Activated T-helper 1 cell treated with anti-CD3 and anti-CD28 coated beads, Interleukin-12 subunit alpha, Interleukin-12 subunit beta, Interleukin-2, Interleukin-4 antibody, amounts not matched to agents 30 ng/mL and 10 ng/mL and 1 ng/mL, durations not matched to agents 14 hours and 24 hours and 36 hours (primary cell): Measurements from ENCODE around the gene EXOSC6. TPM values are rescaled to one million over a fixed set of nuclear protein-coding genes. Genes with fewer than 3 reads are reported as not detected.
"Not testable (repeated sequence)": the region's sequence is repeated elsewhere in the genome, so short reads cannot be mapped to it uniquely, and the experiment has no call there.

ENCODE experiments used
- DNase-seq: peaks from one replicate; pipeline ENCODE4 v3.0.0; 2021; ENCODE audit warnings: low spot score
- H3K27ac Mint-ChIP-seq: one replicate; pipeline ENCODE4 v1.8.0; 2021; ENCODE audit warnings: mild to moderate bottlenecking, mixed read lengths
- H3K27me3 Mint-ChIP-seq: one replicate; pipeline ENCODE4 v1.8.0; 2022; ENCODE audit warnings: mild to moderate bottlenecking, moderate library complexity, mixed read lengths; ENCODE audit not compliant: insufficient read depth
- H3K36me3 Mint-ChIP-seq: one replicate; pipeline ENCODE4 v1.8.0; 2021; ENCODE audit warnings: low read depth, mixed read lengths
- H3K4me1 Mint-ChIP-seq: one replicate; pipeline ENCODE4 v1.8.0; 2021; ENCODE audit warnings: low read depth, mixed read lengths
- H3K4me3 Mint-ChIP-seq: one replicate; pipeline ENCODE4 v1.8.0; 2021; ENCODE audit warnings: mild to moderate bottlenecking, moderate library complexity, mixed read lengths
- H3K9me3 Mint-ChIP-seq: one replicate; pipeline ENCODE4 v1.8.0; 2021; ENCODE audit warnings: mixed read lengths
- intact Hi-C: fragments of 100-400 bp; cut with micrococcal nuclease; formaldehyde crosslinking; loops from one replicate; pipeline ENCODE4 v1.15.1; 2024
- total RNA-seq: library from RNA; stranded (reverse); gene quantifications from 2 replicates; pipeline ENCODE4 v1.2.3, GENCODE V29; 2022

The EXOSC6 gene
- total RNA-seq: 40.5 and 42.1 TPM in 2 replicates

GRCh38 chr16:70251629-70252354, at the start of gene EXOSC6:
Gene EXOSC6 (minus strand): TSS chr16:70251940. CDS start chr16:70251900, 40 bp downstream.
- Mint-ChIP-seq H3K27ac (peak within 1 kb of the TSS; percentile 96), H3K27me3 (no peaks in the 10 kb centered on the region), H3K9me3 (no peaks in the 10 kb centered on the region), H3K4me3 (peak within 1 kb of the TSS; percentile 91), H3K36me3 (peaks cover 27% of the 10 kb centered on the region), H3K4me1 (peaks cover 10% of the 10 kb centered on the region)
- peak; percentile 90 for DNase-seq
- intact Hi-C loops: loop anchor here (1.0 to 5.0 kb wide), 6 partner anchors 38 to 269 kb away; partner anchors contain the start of genes AARS1, DDX19A, FCSK and ST3GAL2

GRCh38 chr16:70301121-70301520, 49.4 kb upstream of the EXOSC6 start:
- peaks cover 48% of the 10 kb centered on the region for H3K4me1 Mint-ChIP-seq
- peaks cover 3% of the 10 kb centered on the region for H3K27me3 Mint-ChIP-seq
- intact Hi-C loops: no loop called here
- peaks cover 9% of the 10 kb centered on the region for H3K9me3 Mint-ChIP-seq
- peak overlapping the region; percentile 95 for H3K4me3 Mint-ChIP-seq
- DNase-seq: no peak
- H3K36me3 Mint-ChIP-seq: peaks cover 29% of the 10 kb centered on the region
- H3K27ac Mint-ChIP-seq: peak overlapping the region; percentile 16

- Mint-ChIP-seq H3K9me3 (peaks cover 9% of the 10 kb centered on the region), H3K27me3 (peaks cover 3% of the 10 kb centered on the region), H3K4me3 (peak within 1 kb of the TSS; percentile 95), H3K27ac (peak within 1 kb of the TSS; percentile 90), H3K36me3 (peaks cover 23% of the 10 kb centered on the region), H3K4me1 (peaks cover 39% of the 10 kb centered on the region)
- DNase-seq: peak; percentile 58
- intact Hi-C loops: loop anchor here (1.0 to 2.0 kb wide), 2 partner anchors 10 to 48 kb away; partner anchors contain the start of genes AARS1 and DDX19A
These were observed 47.5 kb upstream of the EXOSC6 start, which contains the start of gene DDX19B for GRCh38 chr16:70298988-70299938. Gene DDX19B (plus strand): TSS chr16:70299186. CDS start chr16:70299298, 112 bp downstream.

- H3K4me3 Mint-ChIP-seq: no peak overlapping the region
- intact Hi-C loops: no loop called here
- peaks cover 3% of the 10 kb centered on the region for H3K27me3 Mint-ChIP-seq
- peaks cover 21% of the 10 kb centered on the region for H3K4me1 Mint-ChIP-seq
- no peak for DNase-seq
- H3K27ac Mint-ChIP-seq: no peak overlapping the region
- no peaks in the 10 kb centered on the region for H3K9me3 Mint-ChIP-seq
- peaks cover 3% of the 10 kb centered on the region for H3K36me3 Mint-ChIP-seq
These were observed 43.9 kb upstream of the EXOSC6 start for GRCh38 chr16:70295634-70296033.

GRCh38 chr16:70294385-70295025, 42.8 kb upstream of the EXOSC6 start:
- intact Hi-C loops: no loop called here
- H3K27me3 Mint-ChIP-seq: peaks cover 3% of the 10 kb centered on the region
- peaks cover 15% of the 10 kb centered on the region for H3K4me1 Mint-ChIP-seq
- no peak for DNase-seq
- no peaks in the 10 kb centered on the region for H3K9me3 Mint-ChIP-seq
- H3K36me3 Mint-ChIP-seq: peaks cover 2% of the 10 kb centered on the region
- no peak overlapping the region for H3K27ac Mint-ChIP-seq
- no peak overlapping the region for H3K4me3 Mint-ChIP-seq

GRCh38 chr16:70292148-70292547, 40.4 kb upstream of the EXOSC6 start:
- intact Hi-C loops, H3K27ac Mint-ChIP-seq, H3K9me3 Mint-ChIP-seq, H3K4me3 Mint-ChIP-seq, H3K36me3 Mint-ChIP-seq, H3K27me3 Mint-ChIP-seq, DNase-seq: not testable (repeated sequence)
- H3K4me1 Mint-ChIP-seq: peaks cover 13% of the 10 kb centered on the region

- Mint-ChIP-seq H3K9me3 (no peaks in the 10 kb centered on the region), H3K27ac (peak overlapping the region; percentile 2), H3K4me1 (peaks cover 13% of the 10 kb centered on the region), H3K4me3 (peak overlapping the region; percentile 15), H3K27me3 (no peaks in the 10 kb centered on the region), H3K36me3 (peaks cover 6% of the 10 kb centered on the region)
- intact Hi-C loops: no loop called here
- no peak for DNase-seq
These were observed 39.3 kb upstream of the EXOSC6 start for GRCh38 chr16:70290949-70291519.

GRCh38 chr16:70289229-70290094, 37.7 kb upstream of the EXOSC6 start, which contains the start of gene AARS1:
Gene AARS1 (minus strand): TSS chr16:70289506. CDS start chr16:70282763, 6,743 bp downstream.
- H3K4me3 Mint-ChIP-seq: peak within 1 kb of the TSS; percentile 96
- no peaks in the 10 kb centered on the region for H3K9me3 Mint-ChIP-seq
- DNase-seq: peak; percentile 95
- peaks cover 10% of the 10 kb centered on the region for H3K36me3 Mint-ChIP-seq
- intact Hi-C loops: loop anchor here (1.0 to 2.0 kb wide), 6 partner anchors 10 to 231 kb away; partner anchors contain the start of genes DDX19B, EXOSC6 and ST3GAL2
- H3K4me1 Mint-ChIP-seq: peaks cover 23% of the 10 kb centered on the region
- H3K27me3 Mint-ChIP-seq: no peaks in the 10 kb centered on the region
- peak within 1 kb of the TSS; percentile 99 for H3K27ac Mint-ChIP-seq

- DNase-seq, intact Hi-C loops, H3K27me3 Mint-ChIP-seq, H3K9me3 Mint-ChIP-seq: not testable (repeated sequence)
- H3K4me1 Mint-ChIP-seq: peaks cover 39% of the 10 kb centered on the region
- H3K36me3 Mint-ChIP-seq: peaks cover 22% of the 10 kb centered on the region
- H3K4me3 Mint-ChIP-seq: peak overlapping the region; percentile 96
- peak overlapping the region; percentile 52 for H3K27ac Mint-ChIP-seq
These were observed 35.7 kb upstream of the EXOSC6 start for GRCh38 chr16:70287304-70287971.

- no peak for DNase-seq
- Mint-ChIP-seq H3K4me3 (no peak overlapping the region), H3K27me3 (no peaks in the 10 kb centered on the region), H3K36me3 (peaks cover 44% of the 10 kb centered on the region), H3K4me1 (no peaks in the 10 kb centered on the region), H3K27ac (peak overlapping the region; percentile 38), H3K9me3 (no peaks in the 10 kb centered on the region)
- intact Hi-C loops: no loop called here
These were observed 24.7 kb upstream of the EXOSC6 start for GRCh38 chr16:70276392-70276791.

GRCh38 chr16:70271696-70272095, 20.0 kb upstream of the EXOSC6 start:
- Mint-ChIP-seq H3K4me1 (no peaks in the 10 kb centered on the region), H3K9me3 (no peaks in the 10 kb centered on the region), H3K36me3 (peaks cover 51% of the 10 kb centered on the region), H3K27ac (no peak overlapping the region), H3K4me3 (no peak overlapping the region), H3K27me3 (no peaks in the 10 kb centered on the region)
- no peak for DNase-seq
- intact Hi-C loops: no loop called here
